Endothelial cell of umbilical vein (primary cell): ENCODE measurements around the gene KCND2. TPM values are rescaled to one million over a fixed set of nuclear protein-coding genes. Genes with fewer than 3 reads are reported as not detected.

Source experiments
- BruUV-seq: library from RNA; stranded (reverse); fragments of 400-500 nt; replicated peaks from 2 replicates; lab custom pipeline; 2021; lab: Mats Ljungman, UMichigan
- CTCF ChIA-PET: fragments of 300-600, 350-600 bp; sonication (Branson Sonifier 250); formaldehyde crosslinking; loops from one replicate; lab custom pipeline; 2021; ENCODE audit warnings: antibody characterized with exemption, inconsistent platforms; lab: Charles Lee
- POLR2A ChIA-PET: fragments of 300-600, 350-600 bp; sonication (Branson Sonifier 250); formaldehyde crosslinking; loops from one replicate; lab custom pipeline; 2021; ENCODE audit warnings: antibody characterized with exemption, inconsistent platforms; lab: Charles Lee
- DNase-seq: peaks from one replicate; pipeline ENCODE4 v3.0.0-alpha.2; 2011; ENCODE audit warnings: low read depth, low spot score
- FAIRE-seq: peaks from 2 replicates; lab custom pipeline; 2011; peaks lifted over from hg19 to GRCh38; lab: Jason Lieb, UNC
- H2AFZ ChIP-seq: 2 replicates; pipeline ENCODE4 v1.6.0; 2012; ENCODE audit warnings: low read depth, low read length, control low read depth, inconsistent platforms
- H3K27ac ChIP-seq: 2 replicates; pipeline ENCODE4 v1.5.1; 2011; ENCODE audit warnings: low read depth, mild to moderate bottlenecking, control low read depth, low read length, moderate library complexity; ENCODE audit not compliant: insufficient read depth
- H3K27me3 ChIP-seq, 2 experiments: 2 replicates each; pipeline versions ENCODE4 v1.6.0 to v1.6.1; 2011; ENCODE audit warnings: low read length in 2 of 2, mixed read lengths in 1 of 2; ENCODE audit not compliant: control insufficient read depth in 2 of 2, insufficient read depth in 2 of 2
- H3K36me3 ChIP-seq, 2 experiments: 2 replicates in 1 of 2; 3 replicates in 1 of 2; pipeline ENCODE4 v1.5.1; 2011; ENCODE audit warnings: low read length in 2 of 2, mild to moderate bottlenecking in 1 of 2, moderate library complexity in 1 of 2; ENCODE audit not compliant: control insufficient read depth in 2 of 2, insufficient read depth in 2 of 2; ENCODE audit errors: extremely low read depth in 1 of 2
- H3K4me1 ChIP-seq: 3 replicates; pipeline ENCODE4 v1.5.1; 2011; ENCODE audit warnings: mild to moderate bottlenecking, low read length; ENCODE audit not compliant: control insufficient read depth, insufficient read depth; ENCODE audit errors: extremely low read depth
- H3K4me2 ChIP-seq: 2 replicates; pipeline ENCODE4 v1.6.1; 2011; ENCODE audit warnings: low read length, control low read depth, mixed read lengths; ENCODE audit not compliant: insufficient read depth
- H3K4me3 ChIP-seq, 3 experiments: fragments of 200-600 bp in 1 of 3; sonication (generic), shearing (Covaris generic) in 1 of 3; replicated peaks in 1 of 3; 2 replicates each; pipeline ENCODE4 v1.5.1; 2011 to 2016; ENCODE audit warnings: control low read depth in 3 of 3, low read length in 3 of 3, mild to moderate bottlenecking in 2 of 3, inconsistent platforms in 1 of 3, low read depth in 1 of 3, moderate library complexity in 1 of 3; ENCODE audit not compliant: insufficient read depth in 1 of 3
- H3K79me2 ChIP-seq: 2 replicates; pipeline ENCODE4 v1.6.0; 2012; ENCODE audit warnings: low read length, inconsistent platforms; ENCODE audit not compliant: control insufficient read depth, insufficient read depth
- H3K9ac ChIP-seq: replicated peaks from 2 replicates; pipeline ENCODE3; 2011; ENCODE audit warnings: low read length, control low read depth; ENCODE audit not compliant: insufficient read depth; ENCODE audit errors: extremely low read depth
- H3K9me1 ChIP-seq: replicated peaks from 3 replicates; pipeline ENCODE4 v1.6.0; 2011; ENCODE audit warnings: mild to moderate bottlenecking, low read length; ENCODE audit not compliant: control insufficient read depth, insufficient read depth; ENCODE audit errors: extremely low read depth
- H3K9me3 ChIP-seq: replicated peaks from 2 replicates; pipeline ENCODE4 v1.5.1; 2012; ENCODE audit warnings: low read length, inconsistent platforms; ENCODE audit not compliant: control insufficient read depth, insufficient read depth
- H4K20me1 ChIP-seq: replicated peaks from 2 replicates; pipeline ENCODE3; 2011; ENCODE audit warnings: mild to moderate bottlenecking, low read length; ENCODE audit not compliant: control insufficient read depth, insufficient read depth; ENCODE audit errors: extremely low read depth
- EZH2 ChIP-seq: IDR thresholded peaks from 2 replicates; pipeline ENCODE4 v1.6.1; 2012; ENCODE audit warnings: borderline replicate concordance, low read depth, mild to moderate bottlenecking, moderate library complexity, low read length, inconsistent platforms; ENCODE audit not compliant: severe bottlenecking
- FOS ChIP-seq: IDR thresholded peaks from 2 replicates; pipeline ENCODE4 v1.6.1; 2011; ENCODE audit warnings: mild to moderate bottlenecking, low read length, moderate library complexity, borderline replicate concordance; ENCODE audit not compliant: insufficient read depth
- GATA2 ChIP-seq: IDR thresholded peaks from 2 replicates; pipeline ENCODE4 v1.7.0; 2011; ENCODE audit warnings: low read depth, mild to moderate bottlenecking, moderate library complexity, mixed read lengths, low read length; ENCODE audit not compliant: insufficient read length, insufficient read depth
- JUN ChIP-seq: IDR thresholded peaks from 2 replicates; pipeline ENCODE4 v1.6.1; 2011; ENCODE audit warnings: borderline replicate concordance, low read depth; ENCODE audit not compliant: insufficient read length, insufficient read depth
- MYC ChIP-seq: IDR thresholded peaks from one replicate; pipeline ENCODE4 v1.6.1; 2011; ENCODE audit warnings: mild to moderate bottlenecking, low read depth, low read length
- POLR2A ChIP-seq: IDR thresholded peaks from 2 replicates; pipeline ENCODE4 v1.6.1; 2012; ENCODE audit warnings: low read depth, mild to moderate bottlenecking, control low read depth, low read length
- POLR2AphosphoS5 ChIP-seq: IDR thresholded peaks from 2 replicates; pipeline ENCODE4 v1.6.1; 2012; ENCODE audit warnings: low read depth, mild to moderate bottlenecking, control low read depth, low read length, moderate library complexity; ENCODE audit not compliant: insufficient read depth
- dilution Hi-C: fragments of 300-500 bp; cut with MboI; formaldehyde crosslinking; loops from one replicate; pipeline ENCODE4 v1.15.0; 2019; ENCODE audit warnings: low sequenced_read_pairs; ENCODE audit not compliant: extremely low pct_ligation_motif_present
- intact Hi-C: fragments of 100-400 bp; cut with micrococcal nuclease; formaldehyde crosslinking; loops from one replicate; pipeline ENCODE4 v1.10.0; 2022
- polyA plus RNA-seq, 4 experiments: library from polyadenylated mRNA; depleted of rRNA in 3 of 4; stranded (reverse) in 3 of 4; unstranded in 1 of 4; fragments of >200 nt; gene quantifications; 2 replicates each; pipeline versions ENCODE4 v1.2.1 to v1.2.3, GENCODE V29; 2011 to 2012; ENCODE audit warnings: missing spikeins in 1 of 4
- total RNA-seq: library from RNA; stranded (reverse); gene quantifications from 2 replicates; pipeline ENCODE4 v1.2.3, GENCODE V29; 2021
- TF ChIP-seq, protein P1 (sequence below): IDR thresholded peaks from 2 replicates; pipeline ENCODE4 v1.6.1; 2011; ENCODE audit not compliant: insufficient read depth, insufficient read length
- TF ChIP-seq, protein P2 (sequence below), 2 donors: IDR thresholded peaks; 1 replicate in 1 of 2; 2 replicates in 1 of 2; pipeline ENCODE4 v1.5.1; 2011; ENCODE audit warnings: low read length in 2 of 2, mild to moderate bottlenecking in 2 of 2, moderate library complexity in 2 of 2, control low read depth in 1 of 2, inconsistent platforms in 1 of 2, low read depth in 1 of 2; ENCODE audit not compliant: insufficient read depth in 1 of 2; ENCODE audit errors: extremely low read depth in 1 of 2

KCND2 gene
- total and polyA plus RNA-seq, 2 donors (not counting 3 experiments of a cell fraction or from before 2014, with no cell fraction given), result not detected

DNA sequence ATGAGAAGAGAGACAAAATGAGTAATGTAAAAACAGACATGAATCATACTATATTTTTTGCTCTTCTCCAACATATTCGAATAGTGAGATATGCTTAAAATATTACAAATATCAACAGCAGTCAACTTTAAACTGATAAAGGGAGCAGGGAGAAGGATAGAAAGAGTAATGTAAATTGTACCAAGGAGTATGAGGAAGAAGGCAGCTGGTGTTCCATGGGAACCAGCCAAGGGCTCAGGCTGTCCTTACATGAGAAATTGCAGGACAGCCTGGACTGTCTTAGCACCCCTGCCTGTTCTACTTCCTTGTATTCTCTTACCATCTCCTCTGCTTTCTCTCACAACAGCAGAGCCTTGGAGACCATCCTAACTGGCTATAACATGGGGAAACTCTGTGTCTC, 456.3 kb downstream of the KCND2 start:
- Histone ChIP-seq H4K20me1 (no peaks in the 10 kb centered on the region), H3K4me1 (peaks cover 2% of the 10 kb centered on the region), H3K9ac (no peak overlapping the region), H3K9me3 (no peaks in the 10 kb centered on the region), H3K27me3 (peaks cover 0 to 3% of the 10 kb centered on the region in 2 experiments), H2AFZ (peak overlapping the region; percentile 35), H3K9me1 (no peaks in the 10 kb centered on the region), H3K36me3 (no peaks in the 10 kb centered on the region), H3K4me3 (no peak overlapping the region), H3K27ac (no peak overlapping the region), H3K4me2 (no peak overlapping the region), H3K79me2 (no peaks in the 10 kb centered on the region)
- intact Hi-C loops, result loop anchor here (5.0 to 10.0 kb wide), 2 partner anchors 378 to 454 kb away; partner anchors contain the start of gene KCND2
- DNase-seq (no peak), FAIRE-seq (no peak)
- dilution Hi-C loops, result no loop called here
- TF ChIP-seq FOS (no peak), MYC (no peak), EZH2 (no peak), JUN (no peak), POLR2A (no peak), GATA2 (no peak), POLR2AphosphoS5 (no peak)
- TF ChIP-seq, protein P1, sequence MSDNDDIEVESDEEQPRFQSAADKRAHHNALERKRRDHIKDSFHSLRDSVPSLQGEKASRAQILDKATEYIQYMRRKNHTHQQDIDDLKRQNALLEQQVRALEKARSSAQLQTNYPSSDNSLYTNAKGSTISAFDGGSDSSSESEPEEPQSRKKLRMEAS, result no peak
- TF ChIP-seq, protein P2, sequence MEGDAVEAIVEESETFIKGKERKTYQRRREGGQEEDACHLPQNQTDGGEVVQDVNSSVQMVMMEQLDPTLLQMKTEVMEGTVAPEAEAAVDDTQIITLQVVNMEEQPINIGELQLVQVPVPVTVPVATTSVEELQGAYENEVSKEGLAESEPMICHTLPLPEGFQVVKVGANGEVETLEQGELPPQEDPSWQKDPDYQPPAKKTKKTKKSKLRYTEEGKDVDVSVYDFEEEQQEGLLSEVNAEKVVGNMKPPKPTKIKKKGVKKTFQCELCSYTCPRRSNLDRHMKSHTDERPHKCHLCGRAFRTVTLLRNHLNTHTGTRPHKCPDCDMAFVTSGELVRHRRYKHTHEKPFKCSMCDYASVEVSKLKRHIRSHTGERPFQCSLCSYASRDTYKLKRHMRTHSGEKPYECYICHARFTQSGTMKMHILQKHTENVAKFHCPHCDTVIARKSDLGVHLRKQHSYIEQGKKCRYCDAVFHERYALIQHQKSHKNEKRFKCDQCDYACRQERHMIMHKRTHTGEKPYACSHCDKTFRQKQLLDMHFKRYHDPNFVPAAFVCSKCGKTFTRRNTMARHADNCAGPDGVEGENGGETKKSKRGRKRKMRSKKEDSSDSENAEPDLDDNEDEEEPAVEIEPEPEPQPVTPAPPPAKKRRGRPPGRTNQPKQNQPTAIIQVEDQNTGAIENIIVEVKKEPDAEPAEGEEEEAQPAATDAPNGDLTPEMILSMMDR (IDR thresholded peaks at IDR 0.05; ENCODE audit: extremely low read depth in 1 of 2, insufficient read depth in 1 of 2, low read depth in 1 of 2, low read length in 2 of 2), result no peak
- BruUV-seq, result no TSS peak
- ChIA-PET CTCF (interaction anchor here (1.1 kb wide), 1 partner anchor 62 kb away, joined by 3 read pairs; no protein-coding TSS in a partner anchor), POLR2A (no interaction called here)
